Psoas muscle (tissue), 8 donors: Measurements from ENCODE around the gene IL17RA. TPM values are rescaled to one million over a fixed set of nuclear protein-coding genes. Genes with fewer than 3 reads are reported as not detected.

Source experiments
- ATAC-seq, 4 donors: fragments of 200-7000 bp; cut with Tn5 transposase; one replicate each; pipeline ENCODE4 v1.9.1; 2020; ENCODE audit warnings: moderate library complexity in 3 of 4, mild to moderate bottlenecking in 2 of 4
- DNase-seq, 2 donors: peaks; one replicate each; pipeline ENCODE4 v3.0.0-alpha.2; 2020
- H3K27ac ChIP-seq: fragments of 200-600 bp; one replicate; pipeline ENCODE4 v1.8.0; 2022
- H3K27me3 ChIP-seq, 3 donors: fragments of 200-600 bp in 1 of 3; one replicate each; pipeline versions ENCODE4 v1.6.1 to v1.8.0; 2013 to 2022; ENCODE audit warnings: low read length in 2 of 3, mild to moderate bottlenecking in 2 of 3, moderate library complexity in 1 of 3; ENCODE audit not compliant: insufficient read depth in 3 of 3
- H3K36me3 ChIP-seq, 2 donors: fragments of 200-600 bp in 1 of 2; one replicate each; pipeline versions ENCODE4 v1.6.1 to v1.8.0; 2013 to 2022; ENCODE audit warnings: low read depth in 1 of 2, mild to moderate bottlenecking in 1 of 2, moderate library complexity in 1 of 2; ENCODE audit not compliant: insufficient read depth in 1 of 2
- H3K4me1 ChIP-seq: fragments of 200-600 bp; one replicate; pipeline ENCODE4 v1.8.0; 2022
- H3K4me3 ChIP-seq: fragments of 200-600 bp; one replicate; pipeline ENCODE4 v1.8.0; 2022; ENCODE audit warnings: mild to moderate bottlenecking
- H3K9me3 ChIP-seq: fragments of 200-600 bp; one replicate; pipeline ENCODE4 v1.8.0; 2022
- WGBS, 3 donors: extraction: QIAGEN DNeasy Blood & Tissue Kit; methylation state at CpG; one replicate each; pipeline versions ENCODE4 v1.1.6 to v1.1.7; 2013; 5-methylcytosine and 5-hydroxymethylcytosine counted together
- intact Hi-C, 2 donors: fragments of 100-400 bp; cut with DNase I; formaldehyde crosslinking; loops; one replicate each; pipeline versions ENCODE4 v1.11.0 to v1.14.2; 2022
- polyA plus RNA-seq, 3 donors: library from polyadenylated mRNA; stranded (reverse); fragments of 200-250 nt; gene quantifications; one replicate each; pipeline ENCODE4 v1.2.3, GENCODE V29; 2013
- total RNA-seq, 4 donors: library from RNA; stranded (reverse); fragmentation: NEBNext Ultra II Directional in 2 of 4; extraction: Animal tissue kit (Norgen Biotek cat#: 25700) in 2 of 4; gene quantifications; one replicate each; pipeline versions ENCODE4 v1.2.1 to v1.2.4, GENCODE V29; 2021 to 2023
- TF ChIP-seq, protein P1 (sequence below): fragments of 200-600 bp; IDR thresholded peaks from one replicate; pipeline ENCODE4 v1.8.0; 2022; ENCODE audit warnings: antibody characterized with exemption
- donor health status: healthy with polysubstance abuse.
- donor health status: DM: no; HTN: no; CAD: no; lungs with moderate emphysema.
- donor health status: Bipolar disorder and iron deficiency.
- donor health status: healthy.
- donor health status: DM: yes; HTN: yes; CAD: no.
- donor health status: DM: no; HTN: no; CAD: no.
- donor health status: DM: no; HTN: no; CAD: no.
- donor health status: DM: yes; HTN: yes; CAD: no.

Gene IL17RA
- total and polyA plus RNA-seq, 7 donors: 0.93 to 3.7 (median 2.9) TPM

DNA sequence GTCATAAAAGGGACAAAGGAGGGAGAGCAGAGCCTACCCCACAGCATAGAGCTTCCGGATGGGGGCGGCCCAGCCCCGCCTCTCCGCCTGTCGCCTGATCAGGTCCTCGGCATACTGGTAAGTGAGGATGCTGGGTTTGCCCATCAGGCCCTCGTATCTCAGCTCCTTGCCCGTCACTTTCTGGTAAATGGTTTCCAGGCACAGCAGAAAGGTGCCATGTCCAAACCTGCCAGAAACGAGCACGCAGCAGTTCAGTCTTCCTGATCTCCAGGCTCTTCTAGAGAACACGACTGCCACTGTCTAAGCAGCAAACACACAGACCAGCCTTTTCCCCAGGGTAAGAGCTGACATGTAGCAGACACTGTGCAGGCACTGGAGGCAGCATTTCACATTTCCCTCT is 53.7 kb downstream of the IL17RA start:
- Histone ChIP-seq H3K36me3 (peaks cover 0 to 43% of the 10 kb centered on the region in 2 donors), H3K27ac (no peak overlapping the region), H3K4me1 (peaks cover 41% of the 10 kb centered on the region), H3K27me3 (no peaks in the 10 kb centered on the region), H3K4me3 (no peak overlapping the region), H3K9me3 (no peaks in the 10 kb centered on the region)
- intact Hi-C loops: no loop called here
- WGBS, 3 donors: 86 to 93% (median 87%) methylated on average over 11 of the region's 11 CpGs
- TF ChIP-seq, protein P1, sequence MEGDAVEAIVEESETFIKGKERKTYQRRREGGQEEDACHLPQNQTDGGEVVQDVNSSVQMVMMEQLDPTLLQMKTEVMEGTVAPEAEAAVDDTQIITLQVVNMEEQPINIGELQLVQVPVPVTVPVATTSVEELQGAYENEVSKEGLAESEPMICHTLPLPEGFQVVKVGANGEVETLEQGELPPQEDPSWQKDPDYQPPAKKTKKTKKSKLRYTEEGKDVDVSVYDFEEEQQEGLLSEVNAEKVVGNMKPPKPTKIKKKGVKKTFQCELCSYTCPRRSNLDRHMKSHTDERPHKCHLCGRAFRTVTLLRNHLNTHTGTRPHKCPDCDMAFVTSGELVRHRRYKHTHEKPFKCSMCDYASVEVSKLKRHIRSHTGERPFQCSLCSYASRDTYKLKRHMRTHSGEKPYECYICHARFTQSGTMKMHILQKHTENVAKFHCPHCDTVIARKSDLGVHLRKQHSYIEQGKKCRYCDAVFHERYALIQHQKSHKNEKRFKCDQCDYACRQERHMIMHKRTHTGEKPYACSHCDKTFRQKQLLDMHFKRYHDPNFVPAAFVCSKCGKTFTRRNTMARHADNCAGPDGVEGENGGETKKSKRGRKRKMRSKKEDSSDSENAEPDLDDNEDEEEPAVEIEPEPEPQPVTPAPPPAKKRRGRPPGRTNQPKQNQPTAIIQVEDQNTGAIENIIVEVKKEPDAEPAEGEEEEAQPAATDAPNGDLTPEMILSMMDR: no peak
- no peak for DNase-seq
- ATAC-seq: no peak

GRCh38 chr22:17140022-17140421 is 55.2 kb downstream of the IL17RA start:
- intact Hi-C loops: no loop called here

GRCh38 chr22:17140826-17141766 is 56.3 kb downstream of the IL17RA start:
- peaks cover 41% of the 10 kb centered on the region for H3K4me1 ChIP-seq
- no peaks in the 10 kb centered on the region for H3K9me3 ChIP-seq
- WGBS, 3 donors: 77 to 88% (median 82%) methylated on average over 8 to 9 of the region's 9 CpGs
- DNase-seq: no peak
- no peak overlapping the region for H3K4me3 ChIP-seq
- peaks cover 0 to 65% of the 10 kb centered on the region in 2 donors for H3K36me3 ChIP-seq
- TF ChIP-seq, protein P1: no peak
- H3K27me3 ChIP-seq: no peaks in the 10 kb centered on the region
- ATAC-seq: peak; percentile 63 to 83 (median 67)
- H3K27ac ChIP-seq: peak overlapping the region; percentile 80
- intact Hi-C loops: no loop called here

More at GRCh38 chr22:17140022-17140421, 55.2 kb downstream of the IL17RA start:
- Histone ChIP-seq H3K27me3 (no peaks in the 10 kb centered on the region), H3K9me3 (no peaks in the 10 kb centered on the region), H3K36me3 (peaks cover 0 to 58% of the 10 kb centered on the region in 2 donors), H3K4me3 (no peak overlapping the region), H3K4me1 (peaks cover 41% of the 10 kb centered on the region), H3K27ac (peak overlapping the region; percentile 80)
- TF ChIP-seq, protein P1: no peak
- DNase-seq (no peak), ATAC-seq (peak; percentile 71 to 86 (median 82))
- 28 to 37% (median 36%) methylated on average over 8 of the region's 8 CpGs for WGBS, 3 donors

GRCh38 chr22:17143101-17143500 is 58.3 kb downstream of the IL17RA start:
- Histone ChIP-seq H3K27me3 (no peaks in the 10 kb centered on the region), H3K36me3 (peaks cover 0 to 59% of the 10 kb centered on the region in 2 donors), H3K27ac (no peak overlapping the region), H3K9me3 (no peaks in the 10 kb centered on the region), H3K4me1 (peaks cover 32% of the 10 kb centered on the region), H3K4me3 (no peak overlapping the region)
- ATAC-seq (no peak), DNase-seq (no peak)
- intact Hi-C loops: no loop called here
- 90 to 93% (median 93%) methylated on average over 9 of the region's 9 CpGs for WGBS, 3 donors
- TF ChIP-seq, protein P1: no peak
